Neuronal stem cell (in vitro differentiated cells): ENCODE data around the gene PPFIBP1.
"Not testable (repeated sequence)": the region's sequence is repeated elsewhere in the genome, so short reads cannot be mapped to it uniquely, and the experiment has no call there.

ENCODE experiments used
- DNase-seq: peaks from one replicate; pipeline ENCODE4 v3.0.0-alpha.2; 2013; ENCODE audit warnings: low spot score
- H2AFZ ChIP-seq: one replicate; pipeline ENCODE4 v1.6.1; 2013; ENCODE audit warnings: mild to moderate bottlenecking, low read length, inconsistent platforms
- H2AK5ac ChIP-seq: 2 replicates; pipeline ENCODE4 v1.6.1; 2013; ENCODE audit warnings: low read depth, mild to moderate bottlenecking, inconsistent platforms, low read length, moderate library complexity, mixed read lengths
- H2BK120ac ChIP-seq: 2 replicates; pipeline ENCODE4 v1.6.1; 2013; ENCODE audit warnings: low read depth, mild to moderate bottlenecking, inconsistent platforms, low read length, moderate library complexity, mixed read lengths
- H2BK12ac ChIP-seq: one replicate; pipeline ENCODE4 v1.6.1; 2013; ENCODE audit warnings: low read length, inconsistent platforms
- H2BK15ac ChIP-seq: 2 replicates; pipeline ENCODE4 v1.6.1; 2013; ENCODE audit warnings: mild to moderate bottlenecking, low read length, inconsistent platforms, mixed read lengths
- H2BK5ac ChIP-seq: one replicate; pipeline ENCODE4 v1.6.1; 2013; ENCODE audit warnings: inconsistent platforms, mild to moderate bottlenecking, low read length, moderate library complexity
- H3K14ac ChIP-seq: one replicate; pipeline ENCODE4 v1.6.1; 2013; ENCODE audit warnings: low read length, inconsistent platforms
- H3K18ac ChIP-seq: 2 replicates; pipeline ENCODE4 v1.6.1; 2013; ENCODE audit warnings: low read length, inconsistent platforms
- H3K23ac ChIP-seq: 2 replicates; pipeline ENCODE4 v1.6.1; 2013; ENCODE audit warnings: low read depth, mild to moderate bottlenecking, mixed read lengths, low read length, inconsistent platforms; ENCODE audit not compliant: poor library complexity
- H3K27ac ChIP-seq: replicated peaks from 3 replicates; pipeline ENCODE4 v1.5.1; 2013; ENCODE audit warnings: low read length, inconsistent platforms
- H3K27me3 ChIP-seq, 3 experiments: 2 replicates each; pipeline ENCODE4 v1.6.1; 2013; ENCODE audit warnings: low read length in 3 of 3, mild to moderate bottlenecking in 2 of 3, inconsistent platforms in 1 of 3, low read depth in 1 of 3, mixed read lengths in 1 of 3, moderate library complexity in 1 of 3; ENCODE audit not compliant: control insufficient read depth in 3 of 3, insufficient read depth in 3 of 3
- H3K36me3 ChIP-seq, 2 donors: replicated peaks in 1 of 2; 2 replicates each; pipeline ENCODE4 v1.6.1; 2013; ENCODE audit warnings: low read length in 2 of 2; ENCODE audit not compliant: control insufficient read depth in 2 of 2, insufficient read depth in 2 of 2
- H3K4ac ChIP-seq: 2 replicates; pipeline ENCODE4 v1.6.1; 2013; ENCODE audit warnings: inconsistent platforms, mild to moderate bottlenecking, low read length, moderate library complexity
- H3K4me1 ChIP-seq, 2 donors: 1 replicate in 1 of 2; 2 replicates in 1 of 2; pipeline ENCODE4 v1.6.1; 2013; ENCODE audit warnings: low read length in 2 of 2, low read depth in 1 of 2; ENCODE audit not compliant: control insufficient read depth in 2 of 2, insufficient read depth in 1 of 2
- H3K4me2 ChIP-seq: one replicate; pipeline ENCODE4 v1.6.1; 2013; ENCODE audit warnings: mild to moderate bottlenecking, low read length, inconsistent platforms; ENCODE audit not compliant: insufficient read depth, poor library complexity, severe bottlenecking
- H3K4me3 ChIP-seq, 2 donors: 2 replicates each; pipeline ENCODE4 v1.5.1; 2013; ENCODE audit warnings: low read length in 2 of 2, mild to moderate bottlenecking in 2 of 2, inconsistent platforms in 1 of 2, moderate library complexity in 1 of 2
- H3K79me1 ChIP-seq: one replicate; pipeline ENCODE4 v1.6.1; 2013; ENCODE audit warnings: low read depth, mild to moderate bottlenecking, inconsistent platforms, low read length, moderate library complexity
- H3K9ac ChIP-seq: one replicate; pipeline ENCODE4 v1.6.1; 2013; ENCODE audit warnings: mild to moderate bottlenecking, low read depth, low read length, inconsistent platforms; ENCODE audit not compliant: poor library complexity
- H3K9me3 ChIP-seq, 2 donors: replicated peaks in 1 of 2; 2 replicates each; pipeline versions ENCODE3 to v1.6.1; 2013; ENCODE audit warnings: low read length in 2 of 2, mild to moderate bottlenecking in 2 of 2, inconsistent platforms in 1 of 2, low read depth in 1 of 2, mixed read lengths in 1 of 2, moderate library complexity in 1 of 2; ENCODE audit not compliant: control insufficient read depth in 2 of 2, insufficient read depth in 1 of 2
- H4K8ac ChIP-seq: one replicate; pipeline ENCODE4 v1.6.1; 2013; ENCODE audit warnings: low read depth, mild to moderate bottlenecking, inconsistent platforms, low read length, moderate library complexity
- H4K91ac ChIP-seq: one replicate; pipeline ENCODE4 v1.6.1; 2013; ENCODE audit warnings: low read length, low read depth, mild to moderate bottlenecking, inconsistent platforms; ENCODE audit not compliant: poor library complexity
- WGBS, 2 donors: extraction: QIAGEN DNeasy Blood & Tissue Kit; methylation state at CpG; one replicate each; pipeline ENCODE4 v1.1.7; 2013; ENCODE audit warnings: missing lambda C conversion rate in 2 of 2, mixed read lengths in 1 of 2; ENCODE audit not compliant: insufficient read length in 2 of 2, insufficient replicate concordance in 1 of 2; ENCODE audit errors: extremely low coverage in 2 of 2; 5-methylcytosine and 5-hydroxymethylcytosine counted together

Gene PPFIBP1

GRCh38 chr12:27653661-27654060, 129.7 kb downstream of the PPFIBP1 start:
- H3K4me3 ChIP-seq: no peak overlapping the region
- H2BK12ac ChIP-seq: no peak overlapping the region
- no peaks in the 10 kb centered on the region for H3K4me1 ChIP-seq
- peaks cover 0 to 2% of the 10 kb centered on the region in 2 donors for H3K9me3 ChIP-seq
- no peak overlapping the region for H3K27ac ChIP-seq
- no peaks in the 10 kb centered on the region for H3K27me3 ChIP-seq
- H4K8ac ChIP-seq: no peak overlapping the region
- H2AFZ ChIP-seq: no peak overlapping the region
- H3K18ac ChIP-seq: no peak overlapping the region
- no peaks in the 10 kb centered on the region for H3K79me1 ChIP-seq
- H2BK15ac ChIP-seq: no peak overlapping the region
- DNase-seq: no peak
- no peak overlapping the region for H3K4me2 ChIP-seq
- peaks cover 2 to 20% of the 10 kb centered on the region in 2 donors for H3K36me3 ChIP-seq
- no peak overlapping the region for H3K4ac ChIP-seq
- H3K23ac ChIP-seq: no peak overlapping the region
- no peak overlapping the region for H2BK5ac ChIP-seq
- H2BK120ac ChIP-seq: no peak overlapping the region
- no peak overlapping the region for H3K14ac ChIP-seq
- H2AK5ac ChIP-seq: no peak overlapping the region
- no peak overlapping the region for H3K9ac ChIP-seq
- H4K91ac ChIP-seq: no peak overlapping the region

GRCh38 chr12:27655476-27655875, 131.5 kb downstream of the PPFIBP1 start:
- WGBS, 2 donors: no CpG with 5 or more reads among the region's 3 CpGs
- not testable (repeated sequence) for H4K8ac ChIP-seq

GRCh38 chr12:27657296-27657695, 133.3 kb downstream of the PPFIBP1 start:
- Histone ChIP-seq H2AFZ (no peak overlapping the region), H3K9ac (no peak overlapping the region), H3K9me3 (peaks cover 0 to 2% of the 10 kb centered on the region in 2 donors), H3K79me1 (no peaks in the 10 kb centered on the region), H3K4me3 (no peak overlapping the region), H4K91ac (no peak overlapping the region), H3K23ac (no peak overlapping the region), H3K14ac (no peak overlapping the region), H2BK120ac (no peak overlapping the region), H3K27me3 (no peaks in the 10 kb centered on the region), H3K18ac (no peak overlapping the region), H2AK5ac (no peak overlapping the region), H2BK12ac (no peak overlapping the region), H3K36me3 (peaks cover 4 to 23% of the 10 kb centered on the region in 2 donors), H3K27ac (no peak overlapping the region), H3K4me2 (no peak overlapping the region), H3K4ac (no peak overlapping the region), H3K4me1 (no peaks in the 10 kb centered on the region), H2BK5ac (no peak overlapping the region), H4K8ac (no peak overlapping the region), H2BK15ac (no peak overlapping the region)
- WGBS, 2 donors: no CpG with 5 or more reads among the region's 4 CpGs
- no peak for DNase-seq

More at GRCh38 chr12:27655476-27655875, 131.5 kb downstream of the PPFIBP1 start:
- not testable (repeated sequence) for H2BK120ac ChIP-seq, H3K27ac ChIP-seq, H2AK5ac ChIP-seq, H3K18ac ChIP-seq, H3K4ac ChIP-seq, H3K14ac ChIP-seq, H2BK5ac ChIP-seq, H3K4me2 ChIP-seq, H2AFZ ChIP-seq, H2BK12ac ChIP-seq, H3K9me3 ChIP-seq, H3K23ac ChIP-seq, H2BK15ac ChIP-seq, H4K91ac ChIP-seq, H3K4me3 ChIP-seq, DNase-seq, H3K9ac ChIP-seq, H3K79me1 ChIP-seq, H3K27me3 ChIP-seq, H3K4me1 ChIP-seq
- H3K36me3 ChIP-seq: peaks cover 2 to 16% of the 10 kb centered on the region in 2 donors

- no peaks in the 10 kb centered on the region for H3K79me1 ChIP-seq
- no peak overlapping the region for H2BK5ac ChIP-seq
- H2AFZ ChIP-seq: no peak overlapping the region
- no CpG with 5 or more reads among the region's 3 CpGs for WGBS, 2 donors
- H2BK15ac ChIP-seq: no peak overlapping the region
- no peaks in the 10 kb centered on the region for H3K4me1 ChIP-seq
- no peak overlapping the region for H4K91ac ChIP-seq
- no peak overlapping the region for H3K23ac ChIP-seq
- H3K18ac ChIP-seq: no peak overlapping the region
- no peak overlapping the region for H3K9ac ChIP-seq
- H2AK5ac ChIP-seq: no peak overlapping the region
- H3K4ac ChIP-seq: no peak overlapping the region
- no peak overlapping the region for H3K4me2 ChIP-seq
- no peak overlapping the region for H2BK120ac ChIP-seq
- no peak overlapping the region for H2BK12ac ChIP-seq
- H3K14ac ChIP-seq: no peak overlapping the region
- no peak overlapping the region for H3K27ac ChIP-seq
- H3K27me3 ChIP-seq: no peaks in the 10 kb centered on the region
- H3K36me3 ChIP-seq: peaks cover 12 to 39% of the 10 kb centered on the region in 2 donors
- no peaks in the 10 kb centered on the region for H3K9me3 ChIP-seq
- H3K4me3 ChIP-seq: no peak overlapping the region
- no peak overlapping the region for H4K8ac ChIP-seq
- DNase-seq: no peak
Measured at GRCh38 chr12:27665704-27666103, 141.7 kb downstream of the PPFIBP1 start.
